ENCODE results near the gene EXOC6B.

DNA sequence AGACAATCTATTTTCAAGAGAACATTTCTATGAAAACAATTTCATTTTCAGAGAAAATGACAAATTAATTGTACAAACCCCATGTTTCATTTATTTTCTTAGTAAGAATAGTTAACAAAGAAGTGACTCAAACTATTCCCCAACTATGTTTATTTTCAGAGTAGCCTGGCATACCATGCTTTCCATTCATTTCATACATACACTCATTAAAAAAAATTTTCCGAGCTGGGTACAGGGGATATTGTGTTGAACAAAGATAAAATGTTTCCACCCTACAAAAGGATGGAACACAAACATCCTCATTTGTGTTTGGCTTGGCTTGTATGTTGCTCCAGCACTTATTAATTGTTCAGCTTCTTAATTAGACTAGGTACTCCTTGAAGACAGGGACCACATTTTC, 331.4 kb downstream of the EXOC6B start:
- TF ChIP-seq, protein P1, sequence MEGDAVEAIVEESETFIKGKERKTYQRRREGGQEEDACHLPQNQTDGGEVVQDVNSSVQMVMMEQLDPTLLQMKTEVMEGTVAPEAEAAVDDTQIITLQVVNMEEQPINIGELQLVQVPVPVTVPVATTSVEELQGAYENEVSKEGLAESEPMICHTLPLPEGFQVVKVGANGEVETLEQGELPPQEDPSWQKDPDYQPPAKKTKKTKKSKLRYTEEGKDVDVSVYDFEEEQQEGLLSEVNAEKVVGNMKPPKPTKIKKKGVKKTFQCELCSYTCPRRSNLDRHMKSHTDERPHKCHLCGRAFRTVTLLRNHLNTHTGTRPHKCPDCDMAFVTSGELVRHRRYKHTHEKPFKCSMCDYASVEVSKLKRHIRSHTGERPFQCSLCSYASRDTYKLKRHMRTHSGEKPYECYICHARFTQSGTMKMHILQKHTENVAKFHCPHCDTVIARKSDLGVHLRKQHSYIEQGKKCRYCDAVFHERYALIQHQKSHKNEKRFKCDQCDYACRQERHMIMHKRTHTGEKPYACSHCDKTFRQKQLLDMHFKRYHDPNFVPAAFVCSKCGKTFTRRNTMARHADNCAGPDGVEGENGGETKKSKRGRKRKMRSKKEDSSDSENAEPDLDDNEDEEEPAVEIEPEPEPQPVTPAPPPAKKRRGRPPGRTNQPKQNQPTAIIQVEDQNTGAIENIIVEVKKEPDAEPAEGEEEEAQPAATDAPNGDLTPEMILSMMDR (conservative IDR thresholded peaks at IDR 0.05; ENCODE audit: low read length), result no peak
- TF ChIP-seq EZH2phosphoT487 (IDR thresholded peaks at IDR 0.05; ENCODE audit: borderline replicate concordance), result no peak
